MCF 10A (cell line): ENCODE measurements around the gene CLEC14A. TPM values are rescaled to one million over a fixed set of nuclear protein-coding genes. Genes with fewer than 3 reads are reported as not detected.

Experiments used
- BruUV-seq: library from RNA; stranded (reverse); fragments of 400-500 nt; replicated peaks from 2 replicates; lab custom pipeline; 2021; lab: Mats Ljungman, UMichigan
- CTCF ChIA-PET: fragments of 300-600 bp; sonication (Branson Sonifier 250); formaldehyde crosslinking; extraction: SDS; loops from one replicate; lab custom pipeline; 2021; ENCODE audit warnings: antibody characterized with exemption, inconsistent platforms; lab: Yijun Ruan, JAX
- POLR2A ChIA-PET: fragments of 300-600, 350-650 bp; sonication (Branson Sonifier 250); formaldehyde crosslinking; extraction: SDS; loops from one replicate; lab custom pipeline; 2020; ENCODE audit warnings: antibody characterized with exemption, inconsistent platforms; lab: Yijun Ruan, JAX
- DNase-seq: peaks from one replicate; pipeline ENCODE4 v3.0.0-alpha.2; 2018; ENCODE audit not compliant: unreplicated experiment
- H3K27ac Mint-ChIP-seq: one replicate; pipeline ENCODE4 v1.8.0; 2022; ENCODE audit warnings: mild to moderate bottlenecking, low read depth, mixed read lengths; ENCODE audit not compliant: unreplicated experiment
- H3K27me3 Mint-ChIP-seq: one replicate; pipeline ENCODE4 v1.8.0; 2022; ENCODE audit warnings: mixed read lengths; ENCODE audit not compliant: insufficient read depth, unreplicated experiment
- H3K36me3 Mint-ChIP-seq: one replicate; pipeline ENCODE4 v1.8.0; 2022; ENCODE audit warnings: mild to moderate bottlenecking, moderate library complexity, mixed read lengths; ENCODE audit not compliant: insufficient read depth, unreplicated experiment
- H3K4me1 Mint-ChIP-seq: one replicate; pipeline ENCODE4 v1.8.0; 2022; ENCODE audit warnings: mixed read lengths; ENCODE audit not compliant: insufficient read depth, unreplicated experiment
- H3K4me3 Mint-ChIP-seq: one replicate; pipeline ENCODE4 v1.8.0; 2022; ENCODE audit warnings: mild to moderate bottlenecking, moderate library complexity, mixed read lengths; ENCODE audit not compliant: unreplicated experiment
- H3K9me3 Mint-ChIP-seq: one replicate; pipeline ENCODE4 v1.8.0; 2022; ENCODE audit warnings: mixed read lengths; ENCODE audit not compliant: unreplicated experiment
- intact Hi-C: fragments of 100-400 bp; cut with micrococcal nuclease; formaldehyde crosslinking; loops from 2 replicates; pipeline ENCODE4 v1.14.1; 2022
- total RNA-seq: library from RNA; stranded (reverse); gene quantifications from 2 replicates; pipeline ENCODE4 v1.2.3, GENCODE V29; 2022
- TF ChIP-seq, protein P1 (sequence below): fragments of 200-600 bp; IDR thresholded peaks from one replicate; pipeline ENCODE4 v1.8.0; 2022; ENCODE audit warnings: antibody characterized with exemption, mild to moderate bottlenecking; ENCODE audit not compliant: unreplicated experiment

The CLEC14A gene
- total RNA-seq, 1 experiment from 2014 or later, result not detected

DNA sequence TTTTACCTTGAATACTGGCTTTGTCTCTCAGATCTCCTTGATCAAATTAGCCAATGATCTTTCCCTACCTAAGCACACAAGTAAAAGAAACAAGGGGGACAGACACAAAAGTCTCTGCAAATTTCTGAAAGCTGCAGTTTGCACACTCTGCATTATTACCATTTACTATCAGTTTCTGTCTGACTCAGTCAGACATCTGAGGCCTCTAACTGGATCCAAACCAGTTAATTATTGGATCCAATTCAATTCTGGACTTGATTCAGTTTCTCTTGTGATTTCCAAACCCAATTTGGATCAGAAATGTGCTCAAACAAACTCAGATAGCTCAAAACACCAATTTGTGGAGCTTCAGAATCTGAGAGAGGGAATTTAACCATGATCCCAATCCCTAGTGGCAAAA lies 31.6 kb downstream of the CLEC14A start:
- Mint-ChIP-seq H3K9me3 (peaks cover 6% of the 10 kb centered on the region), H3K36me3 (no peaks in the 10 kb centered on the region), H3K27me3 (no peaks in the 10 kb centered on the region), H3K27ac (no peak overlapping the region), H3K4me1 (peaks cover 4% of the 10 kb centered on the region), H3K4me3 (no peak overlapping the region)
- ChIA-PET CTCF (no interaction called here), POLR2A (interaction anchor here (0.7 to 1.6 kb wide), 2 partner anchors 25 to 181 kb away, joined by 4 read pairs; no protein-coding TSS in a partner anchor)
- intact Hi-C loops, result no loop called here
- TF ChIP-seq, protein P1, sequence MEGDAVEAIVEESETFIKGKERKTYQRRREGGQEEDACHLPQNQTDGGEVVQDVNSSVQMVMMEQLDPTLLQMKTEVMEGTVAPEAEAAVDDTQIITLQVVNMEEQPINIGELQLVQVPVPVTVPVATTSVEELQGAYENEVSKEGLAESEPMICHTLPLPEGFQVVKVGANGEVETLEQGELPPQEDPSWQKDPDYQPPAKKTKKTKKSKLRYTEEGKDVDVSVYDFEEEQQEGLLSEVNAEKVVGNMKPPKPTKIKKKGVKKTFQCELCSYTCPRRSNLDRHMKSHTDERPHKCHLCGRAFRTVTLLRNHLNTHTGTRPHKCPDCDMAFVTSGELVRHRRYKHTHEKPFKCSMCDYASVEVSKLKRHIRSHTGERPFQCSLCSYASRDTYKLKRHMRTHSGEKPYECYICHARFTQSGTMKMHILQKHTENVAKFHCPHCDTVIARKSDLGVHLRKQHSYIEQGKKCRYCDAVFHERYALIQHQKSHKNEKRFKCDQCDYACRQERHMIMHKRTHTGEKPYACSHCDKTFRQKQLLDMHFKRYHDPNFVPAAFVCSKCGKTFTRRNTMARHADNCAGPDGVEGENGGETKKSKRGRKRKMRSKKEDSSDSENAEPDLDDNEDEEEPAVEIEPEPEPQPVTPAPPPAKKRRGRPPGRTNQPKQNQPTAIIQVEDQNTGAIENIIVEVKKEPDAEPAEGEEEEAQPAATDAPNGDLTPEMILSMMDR, result no peak
- DNase-seq, result no peak
- BruUV-seq, result no TSS peak

DNA sequence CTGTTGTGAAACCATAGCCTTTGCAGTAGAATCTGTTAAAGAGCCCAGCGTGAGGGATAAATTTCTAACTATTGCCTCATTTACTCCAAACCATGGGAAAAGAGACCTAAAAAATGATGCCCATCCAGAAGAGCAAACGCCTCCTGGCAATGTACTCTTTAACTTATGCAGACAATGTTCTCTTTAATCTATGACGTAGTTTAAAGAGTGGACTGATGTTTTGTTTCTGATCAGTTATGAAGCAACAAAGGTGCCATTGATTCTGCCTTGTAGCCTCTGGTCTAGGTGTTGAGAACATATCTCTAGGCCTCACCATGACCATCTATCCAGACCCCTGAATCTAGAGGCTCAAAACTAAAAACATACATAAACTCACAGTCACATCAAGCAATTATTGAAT lies 34.8 kb downstream of the CLEC14A start:
- ChIA-PET CTCF (no interaction called here), POLR2A (interaction anchor here (1.1 kb wide), 1 partner anchor 16 kb away, joined by 4 read pairs; no protein-coding TSS in a partner anchor)
- no peaks in the 10 kb centered on the region for H3K36me3 Mint-ChIP-seq
- intact Hi-C loops, result no loop called here
- no TSS peak for BruUV-seq
- H3K27me3 Mint-ChIP-seq, result no peaks in the 10 kb centered on the region
- H3K9me3 Mint-ChIP-seq, result peaks cover 11% of the 10 kb centered on the region
- H3K27ac Mint-ChIP-seq, result no peak overlapping the region
- no peak for DNase-seq
- peaks cover 27% of the 10 kb centered on the region for H3K4me1 Mint-ChIP-seq
- no peak overlapping the region for H3K4me3 Mint-ChIP-seq
- TF ChIP-seq, protein P1, result no peak

DNA sequence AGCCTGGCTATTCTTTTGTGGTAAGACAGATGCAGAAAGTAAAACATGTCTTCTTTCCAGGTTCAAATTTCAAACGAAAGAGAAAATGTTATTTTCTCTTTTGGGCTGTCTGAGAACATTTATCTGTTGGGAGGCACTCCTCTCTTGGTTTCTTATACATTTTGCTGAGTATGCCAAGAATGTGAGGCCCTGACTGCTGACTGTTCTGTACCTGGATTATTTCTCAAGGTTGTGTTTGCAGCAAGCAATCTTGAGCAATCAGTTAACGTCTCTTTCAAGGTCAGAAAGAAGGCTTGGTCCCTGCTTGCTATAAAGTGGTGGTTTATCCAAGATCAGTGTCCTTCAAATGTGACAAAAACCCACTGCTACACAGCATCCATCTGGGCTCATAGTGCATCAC lies 38.3 kb downstream of the CLEC14A start:
- Mint-ChIP-seq H3K4me1 (peaks cover 29% of the 10 kb centered on the region), H3K27me3 (no peaks in the 10 kb centered on the region), H3K4me3 (peak overlapping the region; percentile 56), H3K36me3 (no peaks in the 10 kb centered on the region), H3K27ac (peak overlapping the region; percentile 95), H3K9me3 (peaks cover 11% of the 10 kb centered on the region)
- DNase-seq, result peak; percentile 35
- ChIA-PET POLR2A (interaction anchor here (0.9 to 3.1 kb wide), 6 partner anchors 10 to 73 kb away, joined by 3 to 31 read pairs (median 4); partner anchors contain the start of gene SSTR1), CTCF (interaction anchor here (1.1 to 1.5 kb wide), 2 partner anchors 10 to 13 kb away, joined by 3 to 4 read pairs; partner anchors contain the start of gene SSTR1)
- intact Hi-C loops, result no loop called here
- TF ChIP-seq, protein P1, result no peak
- no TSS peak for BruUV-seq

DNA sequence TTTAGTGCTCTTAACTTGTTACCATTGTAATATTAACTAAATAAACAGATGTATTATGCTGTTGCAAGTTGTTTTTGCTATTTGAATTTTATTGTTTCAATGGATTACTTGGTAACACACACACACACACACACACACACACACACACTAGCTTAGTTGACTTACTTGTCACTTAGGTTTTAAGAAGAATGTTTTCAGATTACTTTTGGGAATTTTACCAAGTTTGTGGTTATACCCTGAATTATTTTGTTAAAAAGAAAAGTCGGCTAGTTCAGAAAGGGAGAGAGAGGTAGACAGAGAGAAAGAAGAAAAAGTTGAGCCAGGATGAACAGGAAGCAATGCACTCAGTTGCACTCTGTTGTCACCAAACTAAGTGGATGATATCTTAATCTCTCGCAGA lies 42.9 kb downstream of the CLEC14A start:
- ChIA-PET CTCF (interaction anchor here (1.5 kb wide), 1 partner anchor 15 kb away, joined by 4 read pairs; no protein-coding TSS in a partner anchor), POLR2A (no interaction called here)
- no peak for DNase-seq
- H3K4me1 Mint-ChIP-seq, result peaks cover 25% of the 10 kb centered on the region
- no peak overlapping the region for H3K4me3 Mint-ChIP-seq
- no peaks in the 10 kb centered on the region for H3K27me3 Mint-ChIP-seq
- peak overlapping the region; percentile 49 for H3K27ac Mint-ChIP-seq
- intact Hi-C loops, result no loop called here
- peaks cover 14% of the 10 kb centered on the region for H3K9me3 Mint-ChIP-seq
- no TSS peak for BruUV-seq
- H3K36me3 Mint-ChIP-seq, result no peaks in the 10 kb centered on the region
- TF ChIP-seq, protein P1, result no peak
